ENCODE measurements around the gene FBXO36. TPM values are rescaled to one million over a fixed set of nuclear protein-coding genes. Genes with fewer than 3 reads are reported as not detected.
"Not testable (repeated sequence)": the region's sequence is repeated elsewhere in the genome, so short reads cannot be mapped to it uniquely, and the experiment has no call there.

FBXO36 gene, protein sequence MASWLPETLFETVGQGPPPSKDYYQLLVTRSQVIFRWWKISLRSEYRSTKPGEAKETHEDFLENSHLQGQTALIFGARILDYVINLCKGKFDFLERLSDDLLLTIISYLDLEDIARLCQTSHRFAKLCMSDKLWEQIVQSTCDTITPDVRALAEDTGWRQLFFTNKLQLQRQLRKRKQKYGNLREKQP
- 4.8 and 5.3 TPM in 2 replicates for total RNA-seq (2014; rRNA removed; shearing (Covaris generic))

- DNase-seq (ENCODE audit: low spot score), result peak; percentile 75
Observed at GRCh38 chr2:229922449-229923386, at the start of gene FBXO36. Gene FBXO36, plus strand, starts transcription at chr2:229922503. Its CDS starts 11 bp downstream, at chr2:229922514.

GRCh38 chr2:229873123-229873581 lies 49.2 kb upstream of the FBXO36 start:
- DNase-seq (ENCODE audit: low spot score), result no peak

DNA sequence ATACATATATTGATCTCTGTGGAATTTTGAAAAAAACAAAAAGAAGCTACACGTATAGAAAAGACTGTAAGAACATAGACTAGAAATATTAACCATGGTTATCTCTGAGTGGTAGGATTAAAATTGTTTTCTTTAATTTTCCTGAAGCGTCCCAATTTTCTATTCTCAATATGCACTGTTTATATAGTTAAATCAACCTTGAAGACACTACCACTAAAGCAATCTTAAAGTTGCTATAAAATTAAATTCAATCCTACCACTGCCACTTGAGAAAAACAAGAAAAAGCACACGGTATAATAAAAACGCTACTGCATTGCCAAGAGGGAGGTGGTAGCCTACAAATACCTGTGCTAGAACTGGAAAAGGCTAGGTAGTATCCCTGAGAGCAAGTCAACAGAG lies 47.7 kb upstream of the FBXO36 start:
- no peak for DNase-seq (ENCODE audit: low spot score)

- DNase-seq (ENCODE audit: low spot score), result no peak
Observed at GRCh38 chr2:229875549-229875948, 46.8 kb upstream of the FBXO36 start.

DNA sequence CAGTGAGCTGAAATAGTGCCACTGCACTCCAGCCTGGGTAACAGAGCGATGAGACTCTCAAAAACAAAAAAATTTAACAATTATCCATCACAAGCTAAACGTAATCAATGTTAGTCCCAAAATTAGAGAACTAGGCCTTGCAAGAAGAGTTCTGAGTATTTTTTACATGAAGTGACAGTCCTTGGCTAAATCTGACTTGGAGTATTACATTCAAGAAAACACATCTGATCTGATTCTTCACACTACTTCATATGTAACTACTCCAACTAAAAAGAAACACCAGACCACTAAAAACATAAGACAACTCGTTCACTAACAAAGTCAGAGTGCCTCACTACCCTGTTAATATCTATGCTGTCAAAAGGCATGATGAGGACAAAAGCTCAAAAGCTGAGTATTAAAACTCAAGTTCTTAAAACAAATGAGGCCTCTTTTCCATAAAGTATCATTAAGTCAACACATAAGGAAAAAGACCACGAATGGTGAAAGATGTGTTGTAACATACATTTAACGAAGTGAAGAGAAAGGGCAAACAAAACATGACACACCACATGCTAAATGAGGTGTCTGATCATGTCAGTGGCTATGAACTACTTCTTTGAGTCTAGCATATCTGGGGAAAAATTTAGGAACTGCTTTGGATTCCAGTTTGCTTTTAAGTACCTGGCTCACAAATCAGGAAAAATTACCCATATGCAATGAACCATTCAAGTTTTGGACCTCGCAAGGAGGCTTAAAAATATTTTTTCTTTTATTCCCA lies 42.9 kb upstream of the FBXO36 start:
- no peak for DNase-seq (ENCODE audit: low spot score)

DNA sequence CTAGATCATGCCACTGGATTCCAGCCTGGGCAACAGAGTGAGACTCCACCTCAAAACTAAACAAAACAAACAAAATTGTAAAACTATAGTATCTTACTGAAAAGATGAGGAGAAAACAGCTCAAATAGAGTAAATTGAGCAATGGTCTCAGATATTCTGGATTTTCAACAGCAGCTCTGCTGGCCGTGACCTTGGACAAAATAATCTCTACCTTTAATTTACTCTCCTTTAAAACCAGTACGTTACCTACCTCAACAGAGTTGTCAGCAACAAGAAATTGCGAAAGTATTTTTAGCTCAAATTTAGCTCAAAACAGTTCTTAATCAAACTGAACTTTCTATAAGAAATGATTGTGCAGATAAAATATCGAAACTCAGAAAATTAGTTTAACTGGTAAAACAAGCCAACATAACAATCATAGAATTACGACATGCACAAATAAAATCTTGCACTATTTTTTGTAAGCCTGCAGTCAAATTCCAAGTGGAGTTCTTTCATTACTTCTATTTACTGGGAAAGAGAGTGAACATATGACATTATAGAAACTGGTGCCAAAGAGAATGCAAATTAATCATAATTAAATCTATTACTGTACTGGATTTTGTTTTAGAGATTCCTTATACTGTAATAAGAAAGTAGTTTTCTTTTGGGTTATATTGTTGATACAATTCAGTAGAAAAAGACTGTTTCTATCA lies 41.3 kb upstream of the FBXO36 start:
- no peak for DNase-seq (ENCODE audit: low spot score)

- DNase-seq (ENCODE audit: low spot score), result no peak
Observed at GRCh38 chr2:229882583-229882982, 39.7 kb upstream of the FBXO36 start.

GRCh38 chr2:229884775-229885699 lies 37.3 kb upstream of the FBXO36 start:
- DNase-seq (ENCODE audit: low spot score), result no peak

DNA sequence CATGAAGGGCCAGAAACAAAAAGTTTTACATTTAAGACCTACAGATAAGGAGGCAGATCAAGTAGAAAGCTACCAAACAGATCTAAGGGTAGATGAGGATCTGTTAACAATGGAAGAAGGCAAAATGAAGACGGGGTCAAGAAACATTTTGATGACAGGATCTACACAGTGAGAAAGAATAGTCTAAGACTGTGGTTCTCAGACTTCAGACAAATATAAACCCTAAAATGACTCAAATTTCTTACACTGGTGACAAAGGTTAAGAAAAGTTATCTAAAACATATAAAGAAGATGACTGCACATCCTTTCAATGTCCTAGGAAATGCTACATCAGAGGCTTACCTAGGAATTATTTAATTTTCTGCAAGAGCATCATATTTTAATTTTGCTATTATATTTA lies 34.9 kb upstream of the FBXO36 start:
- no peak for DNase-seq (ENCODE audit: low spot score)

GRCh38 chr2:229888031-229888430 lies 34.3 kb upstream of the FBXO36 start:
- no peak for DNase-seq (ENCODE audit: low spot score)

DNA sequence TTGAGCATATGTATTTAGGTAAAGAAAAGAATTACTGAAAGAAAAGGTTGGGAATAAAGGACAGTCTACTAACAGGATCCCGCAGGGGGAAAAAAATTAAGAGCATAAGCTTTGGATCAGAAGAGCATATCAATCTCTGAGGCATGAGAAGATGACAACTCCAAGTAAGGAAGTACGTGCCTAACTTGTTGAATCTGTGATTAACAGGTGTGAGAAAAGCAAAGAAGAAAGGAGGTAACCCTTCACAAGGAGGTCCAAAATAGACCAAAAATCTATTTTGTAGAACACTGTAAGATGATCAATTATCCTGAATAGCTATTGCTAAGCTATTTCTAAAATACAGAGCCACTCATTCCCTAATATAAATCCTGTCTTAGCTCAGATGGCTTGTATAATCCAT lies 33.3 kb upstream of the FBXO36 start:
- no peak for DNase-seq (ENCODE audit: low spot score)

- DNase-seq (ENCODE audit: low spot score), result no peak
Observed at GRCh38 chr2:229896857-229897256, 25.4 kb upstream of the FBXO36 start.

- no peak for DNase-seq (ENCODE audit: low spot score)
Observed at GRCh38 chr2:229899604-229900003, 22.7 kb upstream of the FBXO36 start.

GRCh38 chr2:229900012-229900411 lies 22.3 kb upstream of the FBXO36 start:
- no peak for DNase-seq (ENCODE audit: low spot score)

DNA sequence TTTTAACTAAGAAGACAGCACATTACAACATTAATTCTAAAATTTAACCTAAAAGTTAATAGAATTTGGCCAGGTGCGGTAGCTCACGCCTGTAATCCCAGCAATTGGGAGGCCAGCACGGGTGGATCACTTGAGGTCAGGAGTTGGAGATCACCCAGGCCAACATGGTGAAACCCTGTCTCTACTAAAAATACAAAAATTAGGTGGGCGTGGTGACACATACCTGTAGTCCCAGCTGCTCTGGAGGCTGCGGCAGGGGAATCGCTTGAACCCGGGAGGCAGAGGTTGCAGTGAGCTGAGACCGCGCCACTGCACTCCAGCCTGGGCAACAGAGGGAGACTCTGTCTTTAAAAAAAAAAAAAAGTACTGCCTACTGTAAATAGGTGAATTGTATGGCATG lies 21.8 kb upstream of the FBXO36 start:
- not testable (repeated sequence) for DNase-seq (ENCODE audit: low spot score)

DNA sequence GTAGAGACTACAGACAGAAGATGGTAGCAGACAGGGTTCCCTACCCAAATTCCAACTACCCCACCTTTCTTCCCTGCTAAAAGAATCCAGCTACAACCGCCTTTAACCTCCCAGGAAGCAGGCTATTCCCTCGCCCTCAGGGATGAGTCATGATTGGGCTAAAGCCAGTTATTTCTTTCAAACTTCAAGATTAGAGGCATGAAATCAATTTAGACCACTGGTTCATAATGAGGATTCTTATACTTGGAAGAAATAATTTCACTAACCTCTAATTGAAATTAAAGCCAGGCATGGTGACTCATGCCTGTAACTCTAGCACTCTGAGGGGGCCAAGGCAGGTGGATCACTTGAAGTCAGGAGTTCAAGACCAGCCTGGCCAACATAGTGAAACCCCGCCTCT lies 20.5 kb upstream of the FBXO36 start:
- DNase-seq (ENCODE audit: low spot score), result peak; percentile 71

GRCh38 chr2:229903037-229903436 lies 19.3 kb upstream of the FBXO36 start:
- no peak for DNase-seq (ENCODE audit: low spot score)

DNA sequence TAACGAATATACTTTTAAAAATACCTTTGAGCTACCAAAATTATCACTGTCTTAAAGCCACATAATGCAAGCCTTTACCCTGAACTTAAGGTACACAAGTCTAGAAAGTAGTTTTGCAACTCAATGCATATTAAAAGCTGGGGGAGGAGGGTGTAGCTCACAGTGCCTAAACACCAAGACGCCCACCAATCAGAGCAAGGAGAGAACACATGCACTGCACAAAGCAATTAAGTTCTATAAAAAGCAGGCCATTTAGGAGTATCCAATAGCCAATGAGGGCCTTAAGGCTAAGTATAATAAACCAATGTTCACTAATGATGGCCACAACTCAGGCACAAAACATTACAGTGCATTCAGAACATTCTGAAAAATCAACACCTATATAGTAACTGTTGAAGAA lies 16.7 kb upstream of the FBXO36 start:
- DNase-seq (ENCODE audit: low spot score), result no peak

- no peak for DNase-seq (ENCODE audit: low spot score)
Observed at GRCh38 chr2:229909090-229909489, 13.2 kb upstream of the FBXO36 start.

- no peak for DNase-seq (ENCODE audit: low spot score)
Observed at GRCh38 chr2:229910147-229910831, 12.0 kb upstream of the FBXO36 start.
